Stimulated activated naive CD4-positive, alpha-beta T cell treated with Interleukin-2 at 50 U/mL for 16 hours (primary cell): ENCODE results near the gene PARN.
A peak's percentile ranks its signal among the peaks of the same experiment; 100 is the strongest.
"Not testable (repeated sequence)": the region's sequence is repeated elsewhere in the genome, so short reads cannot be mapped to it uniquely, and the experiment has no call there.

Experiments used
- DNase-seq: peaks from one replicate; lab custom pipeline; 2025; lab: John Stamatoyannopoulos, UW

Gene PARN, protein sequence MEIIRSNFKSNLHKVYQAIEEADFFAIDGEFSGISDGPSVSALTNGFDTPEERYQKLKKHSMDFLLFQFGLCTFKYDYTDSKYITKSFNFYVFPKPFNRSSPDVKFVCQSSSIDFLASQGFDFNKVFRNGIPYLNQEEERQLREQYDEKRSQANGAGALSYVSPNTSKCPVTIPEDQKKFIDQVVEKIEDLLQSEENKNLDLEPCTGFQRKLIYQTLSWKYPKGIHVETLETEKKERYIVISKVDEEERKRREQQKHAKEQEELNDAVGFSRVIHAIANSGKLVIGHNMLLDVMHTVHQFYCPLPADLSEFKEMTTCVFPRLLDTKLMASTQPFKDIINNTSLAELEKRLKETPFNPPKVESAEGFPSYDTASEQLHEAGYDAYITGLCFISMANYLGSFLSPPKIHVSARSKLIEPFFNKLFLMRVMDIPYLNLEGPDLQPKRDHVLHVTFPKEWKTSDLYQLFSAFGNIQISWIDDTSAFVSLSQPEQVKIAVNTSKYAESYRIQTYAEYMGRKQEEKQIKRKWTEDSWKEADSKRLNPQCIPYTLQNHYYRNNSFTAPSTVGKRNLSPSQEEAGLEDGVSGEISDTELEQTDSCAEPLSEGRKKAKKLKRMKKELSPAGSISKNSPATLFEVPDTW

DNA sequence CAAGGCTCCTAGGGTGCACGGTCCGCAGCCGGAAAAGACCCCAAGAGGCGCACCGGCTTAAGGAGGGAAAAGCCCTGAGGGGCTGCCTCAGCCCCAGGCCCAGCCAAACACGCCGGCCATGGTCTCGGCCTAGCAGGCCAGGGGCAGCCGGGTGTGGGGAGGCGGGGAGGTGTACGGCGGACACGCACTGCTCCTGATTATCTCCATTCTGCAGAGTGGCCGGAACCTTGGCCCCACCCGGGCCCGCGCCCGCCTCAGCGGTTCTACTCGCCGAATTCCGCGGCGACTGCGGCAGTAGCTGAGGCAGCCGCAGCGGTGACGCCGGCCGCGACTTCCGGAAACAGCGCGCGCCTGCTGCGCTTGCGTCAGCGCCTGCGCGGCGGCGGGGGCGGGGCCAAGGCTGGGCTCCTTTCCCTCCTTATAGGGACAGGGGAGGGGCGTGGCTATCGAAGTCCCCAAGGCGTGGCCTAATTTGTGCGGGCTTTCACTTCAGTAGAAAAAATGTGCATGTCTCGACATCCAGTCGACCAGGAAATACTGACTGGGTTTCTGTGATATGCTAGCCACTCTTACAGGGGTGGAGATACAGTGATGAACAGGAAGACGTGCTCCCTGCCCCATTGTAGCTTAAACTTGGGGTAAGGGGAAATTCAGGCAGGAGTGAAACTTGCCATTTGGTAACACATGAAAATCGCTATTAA is at the start of gene PARN:
Gene PARN (minus strand): TSS at position 342 of the 701 bp plus-strand sequence. CDS start 135 bp downstream, at position 207.
- DNase-seq: peak; percentile 95

DNA sequence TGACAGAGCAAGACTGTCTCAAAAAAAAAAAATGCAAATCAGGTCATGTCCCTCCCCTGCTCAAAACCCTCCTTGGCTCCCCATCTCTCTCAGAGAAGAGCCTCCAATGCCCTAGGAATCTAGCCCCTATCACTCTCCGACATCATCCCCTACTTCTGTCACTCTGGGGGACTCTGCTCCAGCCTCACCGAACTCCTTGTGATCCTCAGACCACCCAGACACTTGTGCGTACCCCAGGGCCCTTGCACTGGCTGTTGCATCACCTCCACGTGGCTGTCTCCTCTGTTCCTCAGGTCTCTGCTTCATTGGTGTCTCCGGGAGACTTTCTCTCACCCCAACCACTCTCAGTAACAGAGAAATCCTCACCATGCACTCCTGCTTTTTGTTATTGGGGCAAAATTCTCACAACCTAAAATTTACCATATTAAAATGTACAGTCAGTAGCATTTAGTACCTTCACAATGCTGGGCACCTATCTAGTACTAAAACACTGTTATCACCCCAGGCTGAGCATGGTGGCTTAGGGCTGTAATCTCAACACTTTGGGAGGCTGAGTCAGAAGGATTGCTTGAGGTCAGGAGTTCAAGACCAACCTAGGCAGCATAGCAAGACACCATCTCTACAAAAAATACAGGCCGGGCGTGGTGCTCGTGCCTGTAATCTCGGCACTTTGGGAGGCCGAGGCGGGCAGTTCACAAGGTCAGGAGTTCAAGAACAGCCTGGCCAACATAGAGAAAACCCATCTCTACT is 48.9 kb upstream of the PARN start:
- DNase-seq: no peak

DNA sequence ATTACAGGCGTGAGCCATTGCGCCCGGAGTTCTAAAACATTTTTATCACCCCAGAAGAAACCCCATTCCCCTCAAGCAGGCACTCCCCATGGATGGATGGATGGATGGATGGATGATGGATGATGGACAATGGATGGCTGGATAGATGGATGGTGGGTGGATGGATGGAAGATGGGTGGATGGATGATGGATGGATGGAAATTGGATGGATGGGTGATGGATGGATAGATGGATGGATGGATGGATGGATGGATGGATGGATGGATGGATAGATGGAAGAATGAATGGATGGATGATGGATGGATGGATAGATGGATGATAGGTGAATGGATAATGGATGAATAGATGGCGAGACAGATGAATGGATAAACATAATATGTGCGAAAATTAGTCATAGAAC is 47.6 kb upstream of the PARN start:
- no peak for DNase-seq

DNA sequence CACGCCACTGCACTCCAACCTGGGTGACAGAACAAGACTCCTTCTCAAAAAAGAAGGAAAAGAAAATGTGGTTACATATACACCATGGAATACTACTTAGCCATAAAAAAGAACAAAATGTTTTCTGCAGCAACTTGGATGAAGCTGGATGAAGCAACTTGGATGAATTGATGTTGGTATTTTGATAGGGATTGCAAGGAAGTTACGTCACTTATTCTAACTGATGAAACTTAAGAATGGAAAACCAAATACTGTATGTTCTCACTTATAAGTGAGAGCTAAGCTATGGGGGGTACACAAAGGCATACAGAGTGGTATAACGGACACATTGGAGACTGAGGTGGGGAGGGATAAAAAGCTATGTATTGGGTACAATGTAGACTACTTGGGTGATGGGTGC is 46.6 kb upstream of the PARN start:
- DNase-seq: no peak

DNA sequence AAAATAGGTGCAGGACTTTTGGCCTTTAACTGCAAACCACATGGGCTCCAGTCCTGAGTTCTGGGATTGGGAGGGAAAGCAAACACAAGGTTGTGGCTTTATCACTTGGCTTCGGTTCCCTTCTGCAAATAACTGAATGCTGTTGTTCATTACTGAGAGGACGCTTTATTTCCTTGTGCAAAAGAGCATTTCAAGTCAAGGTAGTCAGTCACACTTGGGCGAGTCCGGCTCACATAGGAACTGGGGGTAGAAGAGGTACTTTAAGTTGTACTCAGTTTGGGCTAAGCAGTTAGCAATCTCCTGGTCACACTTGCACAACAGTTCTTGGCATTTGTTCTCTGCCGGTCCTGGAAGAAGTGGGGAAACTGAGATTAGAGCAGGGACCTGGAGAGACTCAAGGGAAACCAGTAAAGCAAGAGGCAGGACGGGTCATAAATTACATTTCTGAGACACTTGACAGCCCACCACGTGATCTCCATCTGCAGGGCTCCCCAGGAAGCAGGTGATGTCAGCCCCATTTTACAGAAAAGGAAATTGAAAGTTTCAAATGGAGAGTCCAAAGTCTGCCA is 42.4 kb upstream of the PARN start:
- no peak for DNase-seq

DNA sequence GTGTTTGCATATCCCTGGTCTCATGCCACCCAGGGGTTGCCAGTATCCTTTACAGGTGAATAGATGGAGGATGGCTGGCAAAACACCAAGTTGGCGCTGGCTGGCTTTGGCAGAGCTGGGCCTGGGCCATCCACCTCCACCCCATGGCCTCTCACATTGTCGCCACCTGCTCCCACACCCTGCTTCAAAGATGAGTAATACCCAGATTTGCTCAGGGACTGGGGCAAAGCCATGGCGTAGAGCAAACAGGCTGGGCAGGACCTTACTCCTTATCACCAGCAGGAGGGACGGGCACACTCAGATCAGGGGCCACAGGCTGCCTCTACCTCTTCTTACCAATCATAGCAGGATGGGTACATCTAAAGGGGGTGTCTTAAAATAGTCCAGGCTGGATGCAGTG is 39.7 kb upstream of the PARN start:
- no peak for DNase-seq

DNA sequence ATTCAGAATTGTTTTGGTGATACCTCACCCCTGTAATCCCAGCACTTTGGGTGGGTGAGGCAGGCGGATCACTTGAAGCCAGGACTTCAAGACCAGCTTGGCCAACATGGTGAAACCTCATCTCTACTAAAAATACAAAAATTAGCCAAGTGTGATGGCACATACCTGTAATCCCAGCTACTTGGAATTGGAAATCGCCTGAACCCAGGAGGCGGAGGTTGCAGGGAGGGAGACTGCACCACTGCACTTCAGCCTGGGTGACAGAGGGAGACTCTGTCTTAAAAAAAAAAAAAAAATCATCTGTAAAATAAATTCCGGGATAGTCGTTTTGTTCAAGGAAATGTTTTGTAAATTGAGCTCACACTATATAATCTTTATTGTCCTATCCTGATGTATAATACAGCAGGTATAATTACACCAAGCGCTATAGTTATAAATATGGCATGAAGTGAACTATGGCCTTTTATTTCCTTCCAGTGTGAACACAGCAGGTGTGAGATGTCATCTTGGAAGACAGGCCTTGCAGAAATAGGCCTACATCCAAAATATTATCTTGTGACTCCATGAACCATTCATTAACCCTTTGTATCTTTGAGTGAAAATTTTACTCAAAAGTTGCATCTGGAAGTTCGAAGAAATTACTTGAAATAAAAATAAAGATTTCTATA is 38.6 kb upstream of the PARN start:
- DNase-seq: no peak

DNA sequence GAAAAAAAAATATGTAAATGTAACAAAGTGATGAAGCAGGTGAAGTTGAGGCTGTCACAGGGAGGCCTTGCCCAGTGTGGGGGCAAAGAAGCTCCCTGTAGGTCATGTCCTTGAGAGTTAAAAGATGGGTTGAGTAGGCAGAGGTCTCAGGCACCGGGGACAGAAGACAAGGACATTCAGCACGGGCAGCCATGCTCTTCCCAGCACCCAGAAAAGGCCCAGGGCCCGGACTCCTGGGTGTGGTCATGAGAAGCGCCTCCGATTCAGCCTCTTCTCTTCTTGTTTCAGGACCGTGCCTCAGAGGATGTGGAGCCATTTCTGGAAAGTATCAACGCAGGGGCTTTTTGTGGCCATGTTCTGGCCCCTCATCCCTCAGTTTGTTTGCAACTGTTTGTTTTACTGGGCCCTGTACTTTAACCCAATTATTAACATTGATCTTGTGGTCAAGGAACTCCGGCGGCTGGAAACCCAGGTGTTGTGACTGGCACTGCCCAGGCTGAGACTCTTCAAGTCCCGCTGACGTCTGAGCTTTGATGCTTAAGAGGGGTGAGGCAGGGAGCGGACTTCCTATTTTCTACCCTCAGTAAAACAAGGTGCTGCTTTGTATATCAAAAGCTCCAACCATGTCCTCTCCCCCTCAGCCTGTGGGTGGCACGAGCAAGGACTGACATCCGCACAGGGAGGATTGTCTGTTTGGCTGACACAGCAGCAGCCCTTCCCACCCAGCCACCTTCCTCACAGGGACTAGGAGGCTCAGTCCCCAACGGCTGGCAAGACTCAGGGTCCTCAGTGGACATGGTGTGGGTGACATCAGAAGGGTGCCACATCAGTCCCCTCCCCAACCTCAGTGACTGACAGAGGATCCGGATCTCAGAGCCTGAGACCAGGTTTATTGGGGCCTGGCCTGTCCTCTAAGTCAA is 37.5 kb upstream of the PARN start:
- DNase-seq: no peak

DNA sequence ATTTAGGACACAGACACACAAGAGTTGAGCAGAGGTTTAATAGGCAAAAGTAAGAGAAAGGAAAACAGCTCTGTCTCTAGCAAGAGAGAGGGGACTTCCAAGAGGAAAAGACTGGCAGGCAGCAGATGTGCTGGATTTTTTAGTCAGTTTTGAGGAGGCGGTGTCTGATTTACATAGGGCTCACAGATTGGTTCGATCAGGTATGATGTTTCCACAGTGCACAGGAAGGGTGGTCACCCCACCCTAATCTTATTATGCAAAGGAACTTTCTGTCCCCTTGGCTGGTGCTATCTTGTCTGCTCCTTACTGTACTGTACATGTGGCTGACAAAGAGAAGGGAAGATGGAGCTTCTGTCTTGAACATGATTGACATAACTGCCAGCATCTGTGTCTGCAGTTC is 28.0 kb upstream of the PARN start:
- no peak for DNase-seq

DNA sequence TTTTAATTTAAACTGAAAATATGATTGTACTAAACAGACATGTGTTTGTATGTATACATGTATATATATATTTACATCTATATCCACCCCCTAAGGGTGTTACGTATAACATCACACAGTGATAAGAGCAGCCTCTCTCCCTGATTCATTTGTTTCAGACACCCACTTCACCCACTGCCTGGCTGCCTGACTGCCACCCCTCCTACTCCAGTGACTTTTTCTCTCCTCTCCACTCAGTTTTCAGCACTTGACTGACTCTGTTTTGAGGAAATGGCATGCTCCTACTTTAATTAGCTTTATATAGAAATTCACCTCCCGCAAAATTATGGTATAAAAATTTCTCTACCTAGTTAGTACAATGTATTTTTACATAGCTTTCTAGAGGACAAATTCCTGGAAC is 22.7 kb upstream of the PARN start:
- DNase-seq: no peak

DNA sequence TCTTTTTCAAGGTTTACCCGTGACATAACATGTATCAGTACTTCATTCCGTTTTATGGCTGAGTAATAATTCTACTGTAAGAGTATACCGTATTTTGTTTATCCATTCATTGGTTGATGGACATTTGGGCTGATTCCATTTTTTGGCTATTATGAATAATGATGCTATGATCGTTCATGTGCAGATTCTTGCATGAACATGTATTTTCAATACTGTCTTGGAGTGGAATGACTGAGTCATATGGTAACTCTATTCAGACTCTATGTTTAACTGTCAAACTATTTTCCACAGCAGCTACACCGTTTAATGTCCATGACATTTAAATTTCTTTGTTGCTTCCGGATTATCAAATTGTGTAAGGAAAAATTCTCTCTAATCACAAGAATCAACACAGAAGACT is 20.6 kb upstream of the PARN start:
- no peak for DNase-seq

DNA sequence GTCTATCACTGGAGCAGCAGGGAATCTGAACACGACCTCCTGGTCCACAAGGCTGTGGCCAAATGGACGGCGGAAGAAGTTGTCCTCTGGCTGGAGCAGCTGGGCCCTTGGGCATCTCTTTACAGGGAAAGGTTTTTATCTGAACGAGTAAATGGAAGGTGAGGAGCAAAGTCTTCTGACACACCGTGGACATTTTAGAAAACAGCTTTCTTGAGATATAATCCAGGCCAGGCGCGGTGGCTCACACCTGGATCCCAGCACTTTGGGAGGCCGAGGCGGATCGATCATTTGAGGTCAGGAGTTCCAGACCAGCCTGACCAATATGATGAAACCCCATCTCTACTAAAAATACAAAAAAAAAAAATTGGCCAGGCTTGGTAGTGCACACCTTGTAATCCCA is 19.8 kb upstream of the PARN start:
- DNase-seq: no peak

DNA sequence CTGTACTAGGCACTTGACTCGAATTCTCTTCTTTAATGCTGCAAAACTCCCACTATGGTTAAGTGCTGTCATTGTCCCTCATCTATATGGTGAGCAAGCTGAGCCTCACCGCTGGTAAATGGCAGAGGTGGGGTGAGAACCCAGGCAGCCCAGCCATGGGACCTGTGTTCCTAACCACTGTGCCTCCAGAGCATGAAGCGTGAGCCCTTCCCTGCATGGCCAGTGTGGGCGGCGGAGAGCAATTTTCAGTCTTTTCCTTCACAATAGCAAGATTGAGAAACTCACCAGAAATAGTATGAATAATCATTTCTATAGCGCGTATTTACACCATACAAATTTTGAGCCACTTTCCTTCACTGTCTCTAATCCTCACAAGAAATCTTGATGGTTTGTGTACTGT is 11.9 kb upstream of the PARN start:
- no peak for DNase-seq

DNA sequence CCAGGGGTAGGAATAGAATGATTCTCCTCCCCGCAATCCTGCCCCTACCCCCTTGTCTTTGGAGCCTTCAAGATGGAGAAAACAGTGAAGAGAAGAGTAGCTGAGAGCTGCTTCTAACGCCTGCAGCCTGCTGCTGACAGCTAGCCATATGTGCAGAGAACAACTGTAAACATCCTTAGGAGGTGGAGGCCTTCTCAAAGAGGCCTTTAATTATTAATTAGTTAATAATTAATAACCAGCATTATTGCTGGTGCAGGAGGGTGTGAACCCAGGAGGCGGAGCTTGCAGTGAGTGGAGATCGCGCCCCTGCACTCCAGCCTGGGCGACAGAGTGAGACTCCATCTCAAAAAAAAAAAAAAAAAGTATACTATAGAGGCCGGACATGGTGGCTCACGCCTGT is 11.1 kb upstream of the PARN start:
- DNase-seq: no peak

DNA sequence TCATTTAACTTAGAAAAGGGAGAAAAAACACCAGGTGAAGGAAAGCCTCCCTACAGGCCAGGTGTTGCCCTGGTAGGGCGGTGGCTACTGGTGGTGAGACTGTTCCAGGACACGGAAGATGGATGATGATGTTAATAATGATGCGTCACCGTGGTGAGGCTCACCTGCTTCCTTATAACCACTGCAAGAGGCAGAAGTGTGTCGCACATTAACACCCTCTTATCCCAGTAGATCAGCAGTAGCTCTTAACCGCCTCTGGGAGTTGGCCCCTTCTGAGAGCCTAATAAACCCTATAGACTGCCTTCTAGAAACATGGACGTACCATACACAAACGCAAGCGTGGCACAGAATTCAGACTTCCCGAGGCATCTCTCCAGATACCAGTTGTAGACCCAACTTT is 10.5 kb upstream of the PARN start:
- DNase-seq: no peak

DNA sequence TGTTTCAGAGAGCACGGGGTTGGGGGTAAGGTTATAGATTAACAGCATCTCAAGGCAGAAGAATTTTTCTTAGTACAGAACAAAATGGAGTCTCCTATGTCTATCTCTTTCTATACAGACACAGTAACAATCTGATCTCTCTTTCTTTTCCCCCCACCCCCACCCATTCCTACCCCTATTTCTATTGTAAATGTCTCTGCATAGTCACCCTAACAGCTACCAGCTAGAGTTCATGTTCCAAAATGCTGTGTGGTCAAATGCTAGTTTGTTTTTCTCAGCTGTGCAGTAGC is 6.8 kb upstream of the PARN start:
- DNase-seq: not testable (repeated sequence)

DNA sequence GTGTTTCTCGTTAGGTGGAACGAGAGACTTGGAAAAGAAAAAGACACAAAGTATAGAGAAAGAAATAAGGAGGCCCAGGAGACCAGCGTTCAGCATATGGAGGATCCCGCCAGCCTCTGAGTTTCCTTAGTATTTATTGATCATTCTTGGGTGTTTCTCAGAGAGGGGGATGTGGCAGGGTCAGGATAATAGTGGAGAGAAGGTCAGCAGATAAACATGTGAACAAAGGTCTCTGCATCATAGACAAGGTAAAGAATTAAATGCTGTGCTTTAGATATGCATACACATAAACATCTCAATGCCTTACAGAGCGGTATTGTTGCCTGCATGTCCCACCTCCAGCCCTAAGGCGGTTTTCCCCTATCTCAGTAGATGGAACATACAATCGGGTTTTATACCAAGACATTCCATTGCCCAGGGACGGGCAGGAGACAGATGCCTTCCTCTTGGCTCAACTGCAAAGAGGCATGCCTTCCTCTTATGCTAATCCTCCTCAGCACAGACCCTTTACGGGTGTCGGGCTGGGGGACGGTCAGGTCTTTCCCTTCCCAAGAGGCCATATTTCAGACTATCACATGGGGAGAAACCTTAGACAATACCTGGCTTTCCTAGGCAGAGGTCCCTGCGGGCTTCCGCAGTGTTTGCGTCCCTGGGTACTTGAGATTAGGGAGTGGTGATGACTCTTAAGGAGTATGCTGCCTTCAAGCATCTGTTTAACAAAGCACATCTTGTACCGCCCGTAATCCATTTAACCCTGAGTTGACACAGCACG is 6.3 kb upstream of the PARN start:
- not testable (repeated sequence) for DNase-seq

DNA sequence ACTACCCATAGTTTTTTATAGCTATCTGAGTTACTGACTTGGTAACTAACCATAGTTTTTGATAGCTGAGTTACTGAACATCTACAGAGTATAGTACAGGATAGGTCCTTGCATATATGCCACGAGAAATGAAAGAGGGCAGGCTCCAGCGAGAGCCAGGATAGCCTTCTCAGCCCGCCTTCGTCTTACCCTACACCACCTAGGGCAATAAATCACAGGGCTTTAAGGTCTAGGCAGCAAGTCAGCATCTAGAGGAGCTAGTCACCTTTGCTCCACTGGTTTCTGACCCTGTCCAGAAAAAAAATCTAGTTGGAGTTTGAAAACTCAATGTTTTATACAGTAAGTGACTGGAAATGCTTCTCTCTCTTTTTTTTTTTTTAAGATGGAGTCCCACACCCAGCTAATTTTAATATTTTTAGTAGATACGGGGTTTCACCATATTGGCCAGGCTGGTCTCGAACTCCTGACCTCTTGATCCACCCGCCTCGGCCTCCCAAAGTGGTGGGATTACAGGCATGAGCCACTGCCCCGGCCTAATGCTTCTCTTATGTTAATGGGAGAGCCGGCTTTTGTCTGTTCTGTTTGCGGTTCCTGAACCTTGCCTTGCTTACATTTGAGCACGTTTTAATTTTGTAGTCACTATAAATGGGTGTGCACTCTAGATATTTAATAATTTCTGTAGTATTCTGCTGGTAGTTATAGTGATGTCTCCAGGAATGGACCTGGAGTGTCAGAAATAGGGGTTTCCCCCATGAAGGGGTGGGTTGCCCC is 5.5 kb upstream of the PARN start:
- no peak for DNase-seq

DNA sequence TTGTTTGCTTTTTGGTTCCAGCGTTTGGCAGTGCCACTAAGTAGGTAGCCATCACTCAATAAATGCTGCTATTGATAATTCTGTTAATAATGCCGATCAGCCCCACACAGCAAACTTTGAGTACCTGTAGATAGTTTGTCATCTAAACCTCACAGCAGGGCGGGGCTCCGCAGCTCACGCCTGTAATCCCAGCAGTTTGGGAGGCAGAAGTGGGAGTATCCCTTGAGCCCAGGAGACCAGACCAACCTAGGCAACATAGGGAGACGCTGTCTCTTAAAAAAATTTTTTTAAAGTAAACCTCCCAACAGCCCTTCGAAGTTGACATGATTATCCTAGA is 4.3 kb upstream of the PARN start:
- no peak for DNase-seq
